ENCODE data around the gene MAMDC4.
"Not testable (repeated sequence)": the region's sequence is repeated elsewhere in the genome, so short reads cannot be mapped to it uniquely, and the experiment has no call there.

DNA sequence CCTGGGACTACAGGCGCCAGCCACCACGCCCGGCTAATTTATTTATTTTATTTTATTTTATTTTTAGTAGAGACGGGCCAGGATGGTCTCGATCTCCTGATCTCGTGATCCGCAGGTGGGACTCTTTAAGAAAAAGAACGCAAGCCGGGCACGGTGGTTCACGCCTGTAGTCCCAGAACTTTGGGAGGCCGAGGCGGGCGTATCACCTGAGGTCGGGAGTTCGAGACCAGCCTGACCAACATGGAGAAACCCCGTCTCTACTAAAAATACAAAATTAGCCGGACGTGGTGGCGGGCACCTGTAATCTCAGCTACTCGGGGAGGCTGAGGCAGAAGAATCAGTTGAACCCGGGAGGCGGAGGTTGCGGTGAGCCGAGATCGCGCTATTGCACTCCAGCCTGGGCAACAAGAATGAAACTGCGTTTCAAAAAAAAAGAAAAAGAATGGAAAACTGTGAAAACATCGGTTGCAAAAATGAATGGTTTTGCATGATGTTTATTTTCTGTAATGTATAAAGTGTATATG is 14.8 kb downstream of the MAMDC4 start:
- TF ChIP-seq, protein P1, sequence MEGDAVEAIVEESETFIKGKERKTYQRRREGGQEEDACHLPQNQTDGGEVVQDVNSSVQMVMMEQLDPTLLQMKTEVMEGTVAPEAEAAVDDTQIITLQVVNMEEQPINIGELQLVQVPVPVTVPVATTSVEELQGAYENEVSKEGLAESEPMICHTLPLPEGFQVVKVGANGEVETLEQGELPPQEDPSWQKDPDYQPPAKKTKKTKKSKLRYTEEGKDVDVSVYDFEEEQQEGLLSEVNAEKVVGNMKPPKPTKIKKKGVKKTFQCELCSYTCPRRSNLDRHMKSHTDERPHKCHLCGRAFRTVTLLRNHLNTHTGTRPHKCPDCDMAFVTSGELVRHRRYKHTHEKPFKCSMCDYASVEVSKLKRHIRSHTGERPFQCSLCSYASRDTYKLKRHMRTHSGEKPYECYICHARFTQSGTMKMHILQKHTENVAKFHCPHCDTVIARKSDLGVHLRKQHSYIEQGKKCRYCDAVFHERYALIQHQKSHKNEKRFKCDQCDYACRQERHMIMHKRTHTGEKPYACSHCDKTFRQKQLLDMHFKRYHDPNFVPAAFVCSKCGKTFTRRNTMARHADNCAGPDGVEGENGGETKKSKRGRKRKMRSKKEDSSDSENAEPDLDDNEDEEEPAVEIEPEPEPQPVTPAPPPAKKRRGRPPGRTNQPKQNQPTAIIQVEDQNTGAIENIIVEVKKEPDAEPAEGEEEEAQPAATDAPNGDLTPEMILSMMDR (IDR thresholded peaks at IDR 0.05; ENCODE audit: low read length) = not testable (repeated sequence)
- TF ChIP-seq EZH2 (IDR thresholded peaks at IDR 0.05; ENCODE audit: borderline replicate concordance, low read length) = not testable (repeated sequence)

All from OCI-LY1 (cell line).